PC-3 (cell line): ENCODE results near the gene PRKCD. TPM values are rescaled to one million over a fixed set of nuclear protein-coding genes. Genes with fewer than 3 reads are reported as not detected.

ENCODE experiments used
- ATAC-seq: fragments of 200-7000 bp; cut with Tn5 transposase; 2 replicates; pipeline ENCODE4 v1.9.1; 2020; ENCODE audit warnings: mild to moderate bottlenecking, moderate library complexity
- BruUV-seq: library from RNA; stranded (reverse); fragments of 400-500 nt; replicated peaks from 2 replicates; lab custom pipeline; 2021; lab: Mats Ljungman, UMichigan
- CTCF ChIA-PET: fragments of 300-600 bp; sonication (Branson Sonifier 250); formaldehyde crosslinking; loops from one replicate; lab custom pipeline; 2022; ENCODE audit warnings: antibody characterized with exemption; lab: Charles Lee
- POLR2A ChIA-PET: fragments of 300-600 bp; sonication (Branson Sonifier 250); formaldehyde crosslinking; loops from one replicate; lab custom pipeline; 2022; ENCODE audit warnings: antibody characterized with exemption; ENCODE audit not compliant: unreplicated experiment; lab: Charles Lee
- DNase-seq: peaks from one replicate; pipeline ENCODE4 v3.0.0-alpha.2; 2015
- H2AFZ ChIP-seq: fragments of 300-600 bp; sonication (generic); 2 replicates; pipeline ENCODE4 v1.6.0; 2016; ENCODE audit warnings: antibody characterized with exemption, low read length
- H3F3A ChIP-seq: fragments of 300-600 bp; sonication (generic); one replicate; pipeline ENCODE4 v1.6.0; 2017; ENCODE audit warnings: antibody characterized with exemption, low read length, control low read depth, mild to moderate bottlenecking; ENCODE audit not compliant: unreplicated experiment
- H3K27ac ChIP-seq: fragments of 300-600 bp; sonication (generic); 2 replicates; pipeline ENCODE4 v1.5.1; 2016; ENCODE audit warnings: mild to moderate bottlenecking, low read length
- H3K27me3 ChIP-seq: fragments of 300-600 bp; sonication (generic); 2 replicates; pipeline ENCODE4 v1.6.1; 2016; ENCODE audit warnings: low read length, mixed read lengths
- H3K36me3 ChIP-seq: fragments of 300-600 bp; sonication (generic); 2 replicates; pipeline ENCODE4 v1.6.1; 2016; ENCODE audit warnings: low read depth, mixed run types, low read length, mixed read lengths
- H3K4me1 ChIP-seq: fragments of 300-600 bp; sonication (generic); 2 replicates; pipeline ENCODE4 v1.5.1; 2016; ENCODE audit warnings: low read length; ENCODE audit not compliant: insufficient read depth
- H3K4me2 ChIP-seq: fragments of 300-600 bp; sonication (generic); 2 replicates; pipeline ENCODE4 v1.6.0; 2016; ENCODE audit warnings: low read length
- H3K4me3 ChIP-seq: fragments of 300-600 bp; sonication (generic); 2 replicates; pipeline ENCODE4 v1.5.1; 2016; ENCODE audit warnings: mild to moderate bottlenecking, low read length, mixed read lengths
- H3K79me2 ChIP-seq: fragments of 300-600 bp; sonication (generic); 2 replicates; pipeline ENCODE4 v1.6.1; 2017; ENCODE audit warnings: low read length, mixed read lengths
- H3K9ac ChIP-seq: fragments of 300-600 bp; sonication (generic); 2 replicates; pipeline ENCODE4 v1.6.0; 2016; ENCODE audit warnings: mild to moderate bottlenecking, low read length
- H3K9me2 ChIP-seq: fragments of 300-600 bp; sonication (generic); replicated peaks from 2 replicates; pipeline ENCODE4 v1.6.1; 2016; ENCODE audit warnings: mixed run types, low read length, mixed read lengths
- H3K9me3 ChIP-seq: fragments of 300-600 bp; sonication (generic); 2 replicates; pipeline ENCODE4 v1.6.1; 2016; ENCODE audit warnings: low read length, mixed read lengths
- H4K20me1 ChIP-seq: fragments of 300-600 bp; sonication (generic); 2 replicates; pipeline ENCODE4 v1.6.1; 2016; ENCODE audit warnings: low read length, mixed read lengths
- CTCF ChIP-seq: fragments of 300-600 bp; sonication (generic); conservative IDR thresholded peaks from 2 replicates; pipeline ENCODE4 v1.5.1; 2017; ENCODE audit warnings: antibody characterized with exemption, low read depth, mild to moderate bottlenecking, low read length
- EZH2 ChIP-seq: fragments of 300-600 bp; sonication (generic); IDR thresholded peaks from one replicate; pipeline ENCODE4 v1.6.1; 2017; ENCODE audit warnings: antibody characterized with exemption, mild to moderate bottlenecking, low read length; ENCODE audit not compliant: unreplicated experiment
- EZH2phosphoT487 ChIP-seq: fragments of 300-600 bp; sonication (generic); IDR thresholded peaks from 2 replicates; pipeline ENCODE4 v1.6.1; 2018; ENCODE audit warnings: mild to moderate bottlenecking, antibody characterized with exemption, low read length, borderline replicate concordance
- intact Hi-C: fragments of 100-400 bp; cut with micrococcal nuclease; formaldehyde crosslinking; loops from 2 replicates; pipeline ENCODE4 v1.9.0; 2023
- total RNA-seq: library from RNA; depleted of rRNA; stranded (reverse); fragments of >200 nt; gene quantifications from 2 replicates; pipeline ENCODE4 v1.2.3, GENCODE V29; 2014

PRKCD gene
- total RNA-seq, 1 experiment from 2014 or later = 7.8 TPM

DNA sequence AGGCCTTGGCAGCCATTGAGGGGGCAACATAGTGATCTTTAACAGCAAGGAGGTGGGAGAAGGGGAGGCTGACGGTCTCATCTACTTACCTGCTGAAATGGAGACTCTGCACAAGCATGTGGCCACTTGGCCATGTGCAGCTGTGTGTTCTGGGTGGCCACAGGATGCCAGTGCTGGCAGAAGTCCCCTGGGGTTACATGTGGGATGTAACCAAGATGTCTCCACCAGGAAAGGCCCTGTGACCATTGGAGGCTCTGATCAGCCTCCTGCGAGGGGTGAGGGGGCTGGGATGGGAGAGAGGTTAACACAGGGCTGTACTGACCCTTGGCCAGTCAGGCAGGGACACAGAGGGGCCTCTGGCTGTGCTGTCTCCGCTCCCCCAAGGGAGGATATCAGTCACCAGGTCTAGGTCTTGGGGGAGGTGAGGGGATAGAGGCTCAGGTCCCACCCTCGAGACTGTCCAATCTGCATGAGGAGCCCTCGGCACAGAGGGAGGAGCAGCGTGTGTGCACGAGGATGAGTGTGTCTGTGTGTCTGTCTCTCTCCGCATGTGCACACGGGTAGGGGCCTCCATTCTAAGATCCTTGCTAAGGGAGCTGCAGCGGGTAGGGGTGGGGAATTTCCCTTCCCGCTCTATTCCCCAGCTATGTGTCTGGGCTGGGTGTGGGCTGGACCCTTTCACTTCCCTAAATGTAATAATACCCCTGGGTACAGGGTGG is 19.5 kb downstream of the PRKCD start:
- H3K4me2 ChIP-seq = no peak overlapping the region
- BruUV-seq = no TSS peak
- ChIA-PET POLR2A (no interaction called here), CTCF (no interaction called here)
- no peak overlapping the region for H3K27ac ChIP-seq
- H4K20me1 ChIP-seq = 0 out of 2 replicates have a peak, but pooled peaks cover 3% of the 10 kb centered on the region
- no peak overlapping the region for H3K4me3 ChIP-seq
- no peak overlapping the region for H3K9ac ChIP-seq
- intact Hi-C loops = no loop called here
- H2AFZ ChIP-seq = no peak overlapping the region
- TF ChIP-seq CTCF = no peak
- no peak for TF ChIP-seq EZH2phosphoT487
- TF ChIP-seq EZH2 = no peak
- H3K27me3 ChIP-seq = no peaks in the 10 kb centered on the region
- no peaks in the 10 kb centered on the region for H3K9me2 ChIP-seq
- H3K9me3 ChIP-seq = no peaks in the 10 kb centered on the region
- H3K79me2 ChIP-seq = no peaks in the 10 kb centered on the region
- DNase-seq (no peak), ATAC-seq (no peak)
- H3K4me1 ChIP-seq = no peaks in the 10 kb centered on the region
- H3K36me3 ChIP-seq = peaks cover 33% of the 10 kb centered on the region
- no peaks in the 10 kb centered on the region for H3F3A ChIP-seq

GRCh38 chr3:53181024-53181371 is 20.0 kb downstream of the PRKCD start:
- Histone ChIP-seq H3K27ac (no peak overlapping the region), H3K27me3 (no peaks in the 10 kb centered on the region), H3K79me2 (no peaks in the 10 kb centered on the region), H3K9me3 (no peaks in the 10 kb centered on the region), H3F3A (no peaks in the 10 kb centered on the region), H3K4me1 (no peaks in the 10 kb centered on the region), H4K20me1 (0 out of 2 replicates have a peak, but pooled peaks cover 3% of the 10 kb centered on the region), H3K9ac (no peak overlapping the region), H3K4me2 (no peak overlapping the region), H3K9me2 (no peaks in the 10 kb centered on the region), H3K4me3 (no peak overlapping the region), H3K36me3 (peaks cover 33% of the 10 kb centered on the region), H2AFZ (no peak overlapping the region)
- ChIA-PET CTCF (no interaction called here), POLR2A (no interaction called here)
- intact Hi-C loops = no loop called here
- BruUV-seq = no TSS peak
- DNase-seq (no peak), ATAC-seq (no peak)
- TF ChIP-seq EZH2 = no peak
- TF ChIP-seq CTCF = no peak
- no peak for TF ChIP-seq EZH2phosphoT487

DNA sequence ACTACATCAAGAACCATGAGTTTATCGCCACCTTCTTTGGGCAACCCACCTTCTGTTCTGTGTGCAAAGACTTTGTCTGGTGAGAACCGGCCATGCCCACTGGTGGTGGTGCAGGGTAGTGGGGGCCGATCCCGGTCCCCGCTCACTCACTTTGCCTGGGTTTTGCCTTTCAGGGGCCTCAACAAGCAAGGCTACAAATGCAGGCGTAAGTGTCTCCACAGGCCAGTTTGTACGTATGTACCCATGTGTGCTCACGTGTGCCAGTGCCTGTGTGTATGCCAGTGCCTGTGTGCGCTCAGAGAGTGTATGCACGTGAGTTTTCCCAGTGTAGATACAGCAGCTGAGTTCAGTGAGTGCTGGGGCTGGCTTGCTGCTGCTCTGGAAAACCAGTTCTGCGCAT is 20.5 kb downstream of the PRKCD start:
- Histone ChIP-seq H2AFZ (no peak overlapping the region), H3F3A (no peaks in the 10 kb centered on the region), H3K4me3 (no peak overlapping the region), H3K9ac (no peak overlapping the region), H3K79me2 (no peaks in the 10 kb centered on the region), H3K27me3 (no peaks in the 10 kb centered on the region), H4K20me1 (no peaks in the 10 kb centered on the region), H3K36me3 (peaks cover 35% of the 10 kb centered on the region), H3K4me1 (no peaks in the 10 kb centered on the region), H3K9me2 (no peaks in the 10 kb centered on the region), H3K9me3 (no peaks in the 10 kb centered on the region), H3K4me2 (no peak overlapping the region), H3K27ac (no peak overlapping the region)
- ChIA-PET POLR2A (no interaction called here), CTCF (no interaction called here)
- ATAC-seq (peak; percentile 19; the same call in 1 of the 2 replicates), DNase-seq (no peak)
- no TSS peak for BruUV-seq
- peak; percentile 14; the same call in 1 of the 2 replicates for TF ChIP-seq CTCF
- TF ChIP-seq EZH2phosphoT487 = no peak
- intact Hi-C loops = no loop called here
